ENCODE results near the gene JAGN1.
"Not testable (repeated sequence)": the region's sequence is repeated elsewhere in the genome, so short reads cannot be mapped to it uniquely, and the experiment has no call there.

The JAGN1 gene

DNA sequence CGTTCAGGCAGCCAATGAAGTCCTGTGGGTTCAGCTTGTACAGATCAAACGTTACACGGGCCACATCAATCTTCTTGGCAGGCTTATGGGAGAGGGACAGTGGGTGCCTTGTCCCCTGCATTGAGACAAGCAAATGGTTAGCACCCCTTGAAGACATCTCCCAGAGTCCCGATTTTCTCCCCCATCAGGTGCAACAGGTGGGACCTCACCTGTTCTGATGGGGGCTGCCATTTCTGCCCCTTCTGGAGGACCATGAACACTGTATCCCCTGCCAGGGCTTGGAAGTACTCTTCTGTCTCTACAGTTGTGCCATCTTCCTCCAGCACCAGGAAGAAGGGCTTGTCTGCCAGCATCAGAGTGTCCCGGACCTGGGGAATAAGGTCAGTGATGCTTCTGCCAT, 20.5 kb upstream of the JAGN1 start:
- no peak for DNase-seq

GRCh38 chr3:9870978-9871377, 19.4 kb upstream of the JAGN1 start:
- DNase-seq = no peak

DNA sequence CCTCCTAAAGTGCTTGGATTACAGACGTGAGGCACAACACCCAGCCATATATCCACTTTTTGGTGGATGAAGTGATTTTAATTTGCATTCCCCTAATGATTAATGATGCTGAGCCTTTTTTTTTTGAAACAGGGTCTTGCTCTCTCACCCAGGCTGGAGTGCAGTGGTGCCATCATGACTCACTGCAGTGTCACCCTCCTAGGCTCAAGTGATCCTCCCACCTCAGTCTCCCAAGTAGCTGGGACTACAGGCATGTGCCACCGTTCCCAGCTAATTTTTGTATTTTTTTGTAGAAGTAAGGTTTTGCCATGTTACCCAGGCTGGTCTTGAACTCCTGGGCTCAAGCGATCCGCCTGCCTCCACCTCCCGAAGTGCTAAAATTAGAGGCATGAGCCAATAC, 18.3 kb upstream of the JAGN1 start:
- not testable (repeated sequence) for DNase-seq

DNA sequence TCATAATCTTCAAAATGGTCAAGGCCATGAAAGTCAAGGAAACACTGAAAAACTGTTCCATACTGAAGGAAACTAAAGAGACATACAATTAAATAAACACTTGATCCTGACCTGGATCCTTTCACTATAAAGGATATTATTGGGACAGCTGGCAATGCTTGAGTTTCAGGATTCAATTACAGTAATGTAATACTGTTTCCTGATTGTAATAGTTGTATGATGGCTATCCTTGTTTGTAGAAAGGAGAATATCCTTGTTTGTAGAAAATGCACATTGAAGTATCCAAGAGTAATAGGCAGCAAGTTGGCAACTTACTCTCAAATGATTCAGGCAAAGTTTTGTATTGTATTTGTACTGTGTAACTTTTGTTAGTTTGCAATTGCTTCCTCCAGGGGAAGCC, 15.0 kb upstream of the JAGN1 start:
- no peak for DNase-seq

GRCh38 chr3:9876255-9876654, 14.2 kb upstream of the JAGN1 start:
- not testable (repeated sequence) for DNase-seq

DNA sequence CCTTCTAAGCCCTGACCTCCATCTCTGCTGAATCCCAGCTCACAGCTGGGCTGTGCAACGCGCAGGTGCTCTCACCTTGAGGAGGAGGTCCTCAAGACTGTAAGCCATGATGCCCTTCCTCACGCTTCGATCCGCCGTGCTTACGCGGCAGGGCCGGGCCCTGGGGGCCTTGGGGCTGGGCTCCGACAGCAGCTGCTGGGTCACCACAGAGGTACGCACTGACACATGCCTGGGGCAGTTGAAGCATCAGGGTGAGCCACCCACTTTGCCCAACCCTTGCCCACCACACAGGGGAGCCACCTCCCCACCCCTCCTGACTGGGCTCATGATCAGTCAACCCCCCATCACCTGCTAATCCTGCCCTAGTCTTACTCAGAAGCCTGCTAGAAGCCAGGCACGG, 13.4 kb upstream of the JAGN1 start:
- no peak for DNase-seq

DNA sequence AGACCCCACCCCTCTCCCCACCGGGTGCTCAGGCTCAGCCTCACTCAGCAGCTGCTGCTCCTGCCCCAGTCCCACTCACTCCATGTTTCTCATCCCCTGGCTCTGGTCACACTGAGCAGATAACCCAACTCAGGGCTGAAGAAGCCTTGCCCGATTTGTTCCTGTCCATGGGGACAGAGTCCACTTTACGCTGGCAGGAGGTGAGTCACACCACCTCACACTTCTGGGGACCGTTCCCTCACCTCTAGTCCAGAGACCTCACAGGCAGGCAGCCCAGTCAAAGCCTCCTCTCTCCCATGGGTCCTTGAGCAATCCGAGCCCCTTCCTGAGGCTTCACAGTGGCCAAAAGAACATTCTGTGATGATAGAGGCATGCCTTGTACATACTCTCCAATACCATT, 11.7 kb upstream of the JAGN1 start:
- DNase-seq = no peak

- no peak for DNase-seq
These were observed 10.4 kb upstream of the JAGN1 start, which contains the start of gene CIDEC for GRCh38 chr3:9879830-9880549. Gene CIDEC, minus strand, starts transcription at chr3:9880253. Its CDS starts 1,767 bp downstream, at chr3:9878486.

DNA sequence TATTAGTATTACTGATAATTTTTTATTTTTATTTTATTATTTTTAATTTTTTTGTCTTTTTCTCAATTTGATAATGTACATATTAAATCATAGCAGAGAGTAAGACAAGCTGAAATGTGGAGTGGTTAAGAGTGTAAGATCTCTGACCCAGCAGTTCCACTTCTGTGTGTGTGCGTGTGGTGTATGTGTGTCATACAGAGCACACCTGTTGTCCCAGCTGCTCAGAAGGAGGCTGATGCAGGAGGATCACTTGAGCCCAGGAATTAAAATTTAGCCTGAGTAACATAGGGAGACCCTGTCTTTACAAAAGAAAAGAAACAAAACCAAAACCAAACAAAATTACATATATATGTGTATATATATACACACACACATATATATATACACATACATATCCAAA, 9.0 kb upstream of the JAGN1 start:
- DNase-seq = no peak

GRCh38 chr3:9883706-9884554, 6.5 kb upstream of the JAGN1 start:
- no peak for DNase-seq

GRCh38 chr3:9884555-9885165, 5.8 kb upstream of the JAGN1 start:
- DNase-seq = no peak

DNA sequence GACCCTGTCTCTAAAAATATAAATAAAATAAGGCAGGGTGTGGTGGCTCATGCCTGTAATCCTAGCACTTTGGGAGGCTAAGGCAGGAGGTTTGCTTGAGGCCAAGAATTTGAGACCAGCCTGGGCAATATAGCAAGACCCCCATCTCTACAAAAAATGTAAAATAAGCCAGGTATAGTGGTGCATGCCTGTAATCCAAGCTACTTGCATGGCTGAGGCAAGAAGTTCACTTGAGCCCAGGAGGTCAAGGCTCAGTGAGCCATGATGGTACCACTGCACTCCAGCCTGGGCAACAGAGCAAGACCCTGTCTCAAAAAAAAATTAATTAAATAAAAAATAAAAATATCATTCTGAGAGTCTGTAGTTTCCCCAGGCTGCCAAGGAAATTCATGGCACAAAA, 4.1 kb upstream of the JAGN1 start:
- no peak for DNase-seq

DNA sequence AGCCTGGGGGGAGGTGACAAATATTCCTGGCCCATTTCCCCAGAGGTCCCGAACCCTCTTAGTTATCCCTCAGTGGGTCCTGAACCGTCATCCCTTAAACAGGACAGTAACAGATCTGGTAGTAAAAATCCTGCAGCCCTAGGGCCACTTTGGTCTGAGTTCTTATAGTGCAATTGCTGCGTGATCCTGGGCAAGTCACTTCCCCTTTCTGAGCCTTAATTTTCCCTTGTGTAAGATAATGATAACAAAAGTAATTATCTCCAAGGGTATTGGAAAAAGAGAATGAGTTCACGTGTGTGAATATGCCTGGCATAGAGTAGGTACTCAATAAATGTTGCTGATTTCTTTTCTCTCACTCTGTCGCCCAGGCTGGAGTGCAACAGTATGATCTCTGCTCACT, 2.9 kb upstream of the JAGN1 start:
- no peak for DNase-seq

GRCh38 chr3:9888540-9888939, 1.9 kb upstream of the JAGN1 start:
- no peak for DNase-seq

DNA sequence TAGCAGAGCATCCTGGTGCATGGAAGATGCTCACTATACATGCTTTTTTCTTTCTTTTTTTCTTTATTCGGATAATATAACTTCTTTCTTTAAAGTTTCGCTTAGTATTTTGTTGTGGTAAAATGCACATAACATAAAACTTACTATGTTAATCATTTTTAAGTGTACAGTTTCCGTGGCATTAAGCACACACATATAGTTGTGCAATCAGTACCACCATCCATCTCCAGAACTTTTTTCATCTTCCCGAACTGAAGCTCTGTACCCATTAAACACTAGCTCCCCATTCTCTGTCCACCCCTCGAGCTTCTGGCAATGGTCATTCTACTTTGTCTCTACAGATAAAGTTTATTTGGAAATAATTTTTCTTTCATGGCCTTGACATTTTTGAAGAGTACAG, 1.0 kb upstream of the JAGN1 start:
- no peak for DNase-seq

GRCh38 chr3:9891072-9891622, 737 bp downstream of the JAGN1 start:
- DNase-seq = no peak

GRCh38 chr3:9893739-9894138, 3.3 kb downstream of the JAGN1 start:
- no peak for DNase-seq

DNA sequence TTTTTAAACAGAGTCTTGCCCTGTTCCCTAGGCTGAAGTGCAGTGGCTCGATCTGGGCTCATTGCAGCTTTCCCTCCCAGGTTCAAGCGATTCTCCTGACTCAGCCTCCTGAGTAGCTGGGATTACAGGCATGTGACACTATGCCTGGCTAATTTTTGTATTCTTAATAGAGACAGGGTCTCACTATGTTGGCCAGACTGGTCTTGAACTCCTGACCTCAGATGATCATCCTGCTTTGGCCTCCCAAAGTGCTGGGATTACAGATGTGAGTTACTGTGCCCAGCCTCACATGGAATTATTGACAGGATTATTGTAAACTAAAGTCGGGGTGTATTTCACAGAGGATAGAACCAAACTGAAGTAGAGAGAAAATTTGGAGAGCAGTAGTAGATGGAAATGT, 5.3 kb downstream of the JAGN1 start:
- DNase-seq = not testable (repeated sequence)

GRCh38 chr3:9896755-9897407, 6.5 kb downstream of the JAGN1 start:
- not testable (repeated sequence) for DNase-seq

DNA sequence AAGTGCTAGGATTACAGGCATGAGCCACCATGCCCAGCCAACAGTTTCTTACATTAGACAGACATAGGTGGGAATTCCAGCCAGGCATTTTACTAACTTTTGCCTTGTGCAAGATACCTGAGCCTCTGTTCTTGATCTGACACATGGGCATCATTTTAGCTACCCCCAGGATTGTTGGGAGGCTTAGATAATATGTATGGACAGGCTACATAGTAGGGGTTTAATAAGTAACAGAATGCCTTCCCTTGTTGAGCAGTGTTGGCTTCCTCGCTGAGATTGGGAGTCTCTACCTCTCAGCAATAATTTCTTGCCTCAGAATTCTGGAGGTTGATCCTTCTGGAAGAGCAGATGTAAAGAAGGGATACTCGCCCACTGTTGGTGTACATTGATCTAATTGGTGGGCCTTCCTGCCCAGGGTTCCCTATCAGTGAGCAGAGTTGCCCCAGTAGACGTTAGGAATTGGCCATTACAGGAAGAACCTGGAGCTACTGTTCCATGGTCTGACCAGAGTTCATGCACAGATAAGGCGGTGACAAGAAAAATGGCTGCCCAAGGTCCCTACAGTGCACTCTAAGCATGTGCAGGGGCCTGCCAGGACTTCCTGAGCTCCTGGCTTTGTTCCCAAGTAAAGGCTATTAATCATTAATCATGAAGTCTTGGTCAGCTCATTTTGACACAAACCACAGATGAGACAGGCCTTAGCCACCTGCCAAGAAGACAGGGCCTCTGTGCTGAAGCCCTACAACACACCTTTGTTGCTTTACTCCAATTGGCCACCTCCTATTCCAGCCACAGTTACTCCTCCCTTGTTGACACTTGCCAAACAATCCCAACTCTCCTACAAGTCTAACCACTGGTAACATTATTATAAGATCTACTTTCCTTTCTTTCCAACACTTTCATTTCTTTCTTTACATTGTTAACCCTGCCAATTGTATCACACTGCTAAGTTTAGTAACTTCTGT, 7.3 kb downstream of the JAGN1 start:
- DNase-seq = no peak

DNA sequence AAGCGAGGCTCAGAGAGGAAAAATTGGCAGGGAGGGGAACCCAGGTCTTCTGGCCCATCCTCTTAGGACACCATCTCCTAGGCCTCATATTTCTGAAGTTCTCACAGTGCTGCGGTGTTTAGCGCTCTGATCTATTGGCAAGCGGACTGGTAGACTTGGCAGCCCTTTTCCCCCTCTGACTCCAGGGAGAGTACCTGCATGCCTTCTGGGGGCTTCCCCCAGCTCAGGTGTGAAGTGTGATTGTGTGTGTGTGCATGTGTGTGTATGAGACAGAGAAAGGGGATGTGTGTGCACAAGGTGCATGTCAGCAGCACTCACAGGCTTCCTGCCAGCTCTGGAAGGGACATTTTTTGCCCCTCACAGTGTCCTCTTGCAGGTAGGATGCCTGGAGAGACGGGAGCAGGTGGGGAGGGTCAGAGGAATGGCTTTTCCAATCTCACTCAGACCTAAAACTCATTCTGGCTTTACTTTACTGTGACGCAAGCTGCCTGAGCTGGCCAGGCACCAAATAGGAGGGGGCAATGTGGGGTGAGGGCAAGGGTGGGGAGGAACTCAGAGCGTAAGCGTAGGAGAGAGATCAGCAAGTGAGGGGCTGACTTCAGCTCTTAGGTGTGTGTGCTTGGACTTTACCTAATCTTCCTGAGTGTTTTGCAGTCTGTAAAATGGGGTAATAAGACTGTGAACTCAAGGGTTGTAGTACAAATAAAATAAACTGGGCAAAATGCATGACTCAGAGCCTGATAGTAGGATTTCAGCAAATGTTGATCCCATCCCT, 8.2 kb downstream of the JAGN1 start:
- no peak for DNase-seq

All from activated CD4-positive, CD25-positive, alpha-beta regulatory T cell (primary cell).